GM12878 (cell line): Measurements from ENCODE around the gene MYBBP1A. TPM values are rescaled to one million over a fixed set of nuclear protein-coding genes. Genes with fewer than 3 reads are reported as not detected.

ENCODE experiments used
- ATAC-seq: fragments of 200-7000 bp; cut with Tn5 transposase; 3 replicates; pipeline ENCODE4 v1.9.1; 2020; ENCODE audit warnings: mild to moderate bottlenecking, moderate library complexity
- BruUV-seq: library from RNA; stranded (reverse); fragments of 400-500 nt; replicated peaks from 2 replicates; lab custom pipeline; 2021; lab: Mats Ljungman, UMichigan
- CTCF ChIA-PET: fragments of 300-600 bp; sonication (Branson Sonifier 250); formaldehyde crosslinking; extraction: SDS; loops from one replicate; lab custom pipeline; 2021; ENCODE audit warnings: inconsistent platforms; lab: Yijun Ruan, JAX
- POLR2A ChIA-PET: fragments of 350-600 bp; formaldehyde crosslinking; extraction: SDS; loops from one replicate; lab custom pipeline; 2021; ENCODE audit warnings: inconsistent platforms; lab: Charles Lee
- RAD21 ChIA-PET: fragments of 300-600 bp; sonication (Branson Sonifier 250); formaldehyde crosslinking; loops from one replicate; lab custom pipeline; 2023; ENCODE audit warnings: antibody characterized with exemption; ENCODE audit not compliant: unreplicated experiment; lab: Charles Lee
- SMC1A ChIA-PET: fragments of 300-600 bp; sonication (Branson Sonifier 250); formaldehyde crosslinking; loops from one replicate; lab custom pipeline; 2023; ENCODE audit not compliant: unreplicated experiment, uncharacterized antibody; lab: Charles Lee
- DNase-seq: peaks from one replicate; pipeline ENCODE4 v3.0.0-alpha.2; 2011; ENCODE audit warnings: low read depth, low spot score
- FAIRE-seq: peaks from 3 replicates; lab custom pipeline; 2011; peaks lifted over from hg19 to GRCh38; lab: Jason Lieb, UNC
- H2AFZ ChIP-seq: 2 replicates; pipeline ENCODE4 v1.6.0; 2011; ENCODE audit warnings: low read depth, low read length, control low read depth; ENCODE audit not compliant: control insufficient read depth
- H3K27ac ChIP-seq: 2 replicates; pipeline ENCODE4 v1.5.1; 2011; ENCODE audit warnings: control low read depth; ENCODE audit not compliant: control insufficient read depth, insufficient read depth
- H3K27me3 ChIP-seq, 2 experiments: replicated peaks in 1 of 2; 2 replicates each; pipeline versions ENCODE4 v1.6.0 to v1.6.1; 2011; ENCODE audit warnings: low read length in 1 of 2; ENCODE audit not compliant: control insufficient read depth in 2 of 2, insufficient read depth in 2 of 2
- H3K36me3 ChIP-seq, 2 experiments: 2 replicates each; pipeline ENCODE4 v1.5.1; 2011; ENCODE audit warnings: low read length in 1 of 2; ENCODE audit not compliant: control insufficient read depth in 2 of 2, insufficient read depth in 2 of 2
- H3K4me1 ChIP-seq: 2 replicates; pipeline ENCODE4 v1.6.1; 2011; ENCODE audit warnings: mild to moderate bottlenecking, low read length, moderate library complexity, mixed read lengths; ENCODE audit not compliant: control insufficient read depth, insufficient read depth
- H3K4me2 ChIP-seq: 2 replicates; pipeline ENCODE4 v1.6.0; 2011; ENCODE audit warnings: control low read depth; ENCODE audit not compliant: control insufficient read depth, insufficient read depth
- H3K4me3 ChIP-seq: fragments of 200-600 bp; sonication (generic); 2 replicates; pipeline ENCODE4 v1.5.1; 2016
- H3K79me2 ChIP-seq: 2 replicates; pipeline ENCODE4 v1.6.0; 2011; ENCODE audit warnings: low read length; ENCODE audit not compliant: control insufficient read depth, insufficient read depth
- H3K9ac ChIP-seq: 2 replicates; pipeline ENCODE4 v1.8.0; 2011; ENCODE audit warnings: low read length, control low read depth, mixed read lengths; ENCODE audit not compliant: control insufficient read depth, insufficient read depth
- H3K9me3 ChIP-seq: replicated peaks from 3 replicates; pipeline ENCODE4 v1.5.1; 2011; ENCODE audit warnings: mild to moderate bottlenecking, low read length; ENCODE audit not compliant: control insufficient read depth, insufficient read depth
- H4K20me1 ChIP-seq: 2 replicates; pipeline ENCODE4 v1.6.0; 2011; ENCODE audit not compliant: control insufficient read depth, insufficient read depth
- BCL11A ChIP-seq: IDR thresholded peaks from 2 replicates; pipeline ENCODE4 v1.6.1; 2011; ENCODE audit warnings: low read depth, low read length
- CBX3 ChIP-seq: fragments of 200-600 bp; sonication (generic); IDR thresholded peaks from 2 replicates; pipeline ENCODE4 v1.6.1; 2016; ENCODE audit warnings: low read depth, borderline replicate concordance
- CTCF ChIP-seq, 3 experiments: IDR thresholded peaks in 2 of 3; conservative IDR thresholded peaks in 1 of 3; 2 replicates each; pipeline ENCODE4 v1.5.1; 2011; ENCODE audit warnings: low read depth in 3 of 3, low read length in 3 of 3, mild to moderate bottlenecking in 3 of 3, control low read depth in 2 of 3, moderate library complexity in 2 of 3, inconsistent platforms in 1 of 3, mixed read lengths in 1 of 3; ENCODE audit not compliant: control insufficient read depth in 2 of 3, insufficient read depth in 1 of 3; ENCODE audit errors: extremely low read depth in 1 of 3
- POLR2A ChIP-seq: IDR thresholded peaks from 2 replicates; pipeline ENCODE4 v1.6.1; 2011; ENCODE audit warnings: low read depth, mild to moderate bottlenecking, low read length
- RUNX3 ChIP-seq: IDR thresholded peaks from 2 replicates; pipeline ENCODE4 v1.6.1; 2012; ENCODE audit warnings: low read length, inconsistent platforms
- WGBS: methylation state at CpG from one replicate; pipeline ENCODE4 v1.1.6; 2016; ENCODE audit warnings: low lambda C conversion rate; ENCODE audit not compliant: insufficient replicate concordance, insufficient coverage; ENCODE audit errors: missing lambda C conversion rate; 5-methylcytosine and 5-hydroxymethylcytosine counted together
- in situ Hi-C: fragments of 300-500 bp; cut with MboI; formaldehyde crosslinking; loops from 9 replicates; pipeline ENCODE4 v1.14.3; 2018; ENCODE audit warnings: mixed read lengths
- intact Hi-C: fragments of 100-400 bp; cut with micrococcal nuclease; formaldehyde crosslinking; loops from one replicate; pipeline ENCODE4 v1.14.2; 2022; ENCODE audit not compliant: unreplicated experiment
- polyA plus RNA-seq, 11 experiments: library from polyadenylated mRNA; depleted of rRNA in 4 of 11; unstranded in 6 of 11; stranded (reverse) in 5 of 11; fragments of >200 nt; fragmentation: Nextera tagmentation in 4 of 11; fragmentation: Illumina TruSeq in 1 of 11; extraction: Ambion mirVana in 4 of 11; extraction: Trizol in 1 of 11; gene quantifications; 1 replicate in 1 of 11; 2 replicates in 10 of 11; pipeline versions ENCODE4 v1.2.1 to v1.2.3, GENCODE V29; 2011 to 2016; ENCODE audit warnings: inconsistent platforms in 2 of 11, missing spikeins in 2 of 11, low read depth in 1 of 11
- total RNA-seq, 4 experiments: library from RNA; depleted of rRNA in 3 of 4; stranded (reverse); fragments of >200 nt in 3 of 4; fragmentation: Illumina TruSeq in 1 of 4; extraction: Trizol in 1 of 4; gene quantifications; 2 replicates each; pipeline versions ENCODE4 v1.2.1 to v1.2.3, GENCODE V29; 2013 to 2021
- TF ChIP-seq, protein P1 (sequence below): IDR thresholded peaks from 2 replicates; pipeline ENCODE4 v1.6.1; 2012; ENCODE audit warnings: low read length, inconsistent platforms

Gene MYBBP1A
- total and polyA plus RNA-seq, 10 of the 15 experiments (the other 5 are each of a cell fraction or from before 2014, with no cell fraction given), result 2.5 to 121 (median 71.6) TPM

- TF ChIP-seq, protein P1, sequence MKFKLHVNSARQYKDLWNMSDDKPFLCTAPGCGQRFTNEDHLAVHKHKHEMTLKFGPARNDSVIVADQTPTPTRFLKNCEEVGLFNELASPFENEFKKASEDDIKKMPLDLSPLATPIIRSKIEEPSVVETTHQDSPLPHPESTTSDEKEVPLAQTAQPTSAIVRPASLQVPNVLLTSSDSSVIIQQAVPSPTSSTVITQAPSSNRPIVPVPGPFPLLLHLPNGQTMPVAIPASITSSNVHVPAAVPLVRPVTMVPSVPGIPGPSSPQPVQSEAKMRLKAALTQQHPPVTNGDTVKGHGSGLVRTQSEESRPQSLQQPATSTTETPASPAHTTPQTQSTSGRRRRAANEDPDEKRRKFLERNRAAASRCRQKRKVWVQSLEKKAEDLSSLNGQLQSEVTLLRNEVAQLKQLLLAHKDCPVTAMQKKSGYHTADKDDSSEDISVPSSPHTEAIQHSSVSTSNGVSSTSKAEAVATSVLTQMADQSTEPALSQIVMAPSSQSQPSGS, result no peak
- TF ChIP-seq CBX3, result no peak
Measured at GRCh38 chr17:4549781-4550533, 5.2 kb downstream of the MYBBP1A start (continued).

GRCh38 chr17:4548721-4549531 is 6.3 kb downstream of the MYBBP1A start:
- intact Hi-C loops (no loop called here), in situ Hi-C loops (no loop called here)
- ChIA-PET RAD21 (interaction anchor here (0.6 kb wide), 1 partner anchor 343 kb away, joined by 3 read pairs; no protein-coding TSS in a partner anchor), SMC1A (no interaction called here), POLR2A (interaction anchor here (0.5 to 0.6 kb wide), 3 partner anchors 33 to 475 kb away, joined by 3 to 7 read pairs (median 5); no protein-coding TSS in a partner anchor), CTCF (interaction anchor here (1.4 to 1.6 kb wide), 2 partner anchors 14 to 17 kb away, joined by 3 read pairs; no protein-coding TSS in a partner anchor)
- Histone ChIP-seq H2AFZ (no peak overlapping the region), H3K4me3 (no peak overlapping the region), H3K9ac (no peak overlapping the region), H3K4me2 (no peak overlapping the region), H4K20me1 (no peaks in the 10 kb centered on the region; the same call in none of the 2 replicates), H3K36me3 (peaks cover 36 to 46% of the 10 kb centered on the region in 2 experiments), H3K27ac (no peak overlapping the region), H3K79me2 (peaks cover 10% of the 10 kb centered on the region), H3K9me3 (no peaks in the 10 kb centered on the region), H3K27me3 (no peaks in the 10 kb centered on the region), H3K4me1 (peaks cover 8% of the 10 kb centered on the region; the same call in 1 of the 2 replicates)
- TF ChIP-seq POLR2A, result peak; percentile 39; the same call in 1 of the 2 replicates
- no peak for TF ChIP-seq BCL11A
- TF ChIP-seq CTCF (IDR thresholded peaks at IDR 0.05 in 2 of 3, conservative IDR thresholded peaks at IDR 0.05 in 1 of 3; ENCODE audit: control insufficient read depth in 2 of 3, extremely low read depth in 1 of 3, insufficient read depth in 1 of 3, low read depth in 3 of 3, low read length in 3 of 3), result no peak
- no peak for TF ChIP-seq RUNX3
- FAIRE-seq (no peak), DNase-seq (no peak), ATAC-seq (no peak)
- no TSS peak for BruUV-seq
- WGBS, result 90% methylated on average over 24 of the region's 24 CpGs
